OCI-LY1 (cell line): ENCODE data around the gene CDKN2AIPNL.

Experiments used
- H2AFZ ChIP-seq: fragments of 200-600 bp; sonication (generic), shearing (Covaris generic); 2 replicates; pipeline ENCODE4 v1.6.0; 2014; ENCODE audit warnings: antibody characterized with exemption, mild to moderate bottlenecking, low read length
- H3F3A ChIP-seq: fragments of 200-600 bp; sonication (generic), shearing (Covaris generic); 2 replicates; pipeline ENCODE4 v1.6.0; 2014; ENCODE audit warnings: mild to moderate bottlenecking, antibody characterized with exemption, low read length, moderate library complexity; ENCODE audit not compliant: insufficient read depth
- H3K27ac ChIP-seq: fragments of 200-600 bp; sonication (generic); 2 replicates; pipeline ENCODE4 v1.5.1; 2014; ENCODE audit warnings: low read length, mixed run types, mild to moderate bottlenecking, low read depth; ENCODE audit not compliant: poor library complexity, severe bottlenecking
- H3K27me3 ChIP-seq: fragments of 200-600 bp; sonication (generic); 2 replicates; pipeline ENCODE4 v1.6.0; 2014; ENCODE audit warnings: antibody characterized with exemption, mild to moderate bottlenecking, low read length, moderate library complexity; ENCODE audit not compliant: insufficient read depth
- H3K36me3 ChIP-seq: fragments of 200-600 bp; sonication (generic); 2 replicates; pipeline ENCODE4 v1.6.1; 2014; ENCODE audit warnings: mild to moderate bottlenecking, antibody characterized with exemption, low read length, moderate library complexity, mixed read lengths; ENCODE audit not compliant: insufficient read depth
- H3K4me1 ChIP-seq: fragments of 200-600 bp; sonication (generic); 2 replicates; pipeline ENCODE4 v1.5.1; 2014; ENCODE audit warnings: mild to moderate bottlenecking, low read length, moderate library complexity; ENCODE audit not compliant: insufficient read depth, severe bottlenecking
- H3K4me2 ChIP-seq: fragments of 200-600 bp; sonication (generic), shearing (Covaris generic); 2 replicates; pipeline ENCODE4 v1.6.1; 2014; ENCODE audit warnings: low read length
- H3K4me3 ChIP-seq: fragments of 200-600 bp; sonication (generic); 2 replicates; pipeline ENCODE4 v1.5.1; 2014; ENCODE audit warnings: low read length, low read depth, mild to moderate bottlenecking, mixed read lengths; ENCODE audit not compliant: poor library complexity, severe bottlenecking
- H3K79me2 ChIP-seq: fragments of 200-600 bp; shearing (Covaris generic); 2 replicates; pipeline ENCODE4 v1.6.1; 2016; ENCODE audit warnings: mixed run types, low read length, mixed read lengths; ENCODE audit not compliant: insufficient read depth
- H3K9ac ChIP-seq: fragments of 200-600 bp; sonication (generic), shearing (Covaris generic); 2 replicates; pipeline ENCODE4 v1.6.1; 2014; ENCODE audit warnings: mild to moderate bottlenecking, low read length, mixed read lengths
- H3K9me2 ChIP-seq: fragments of 200-600 bp; sonication (generic), shearing (Covaris generic); 2 replicates; pipeline ENCODE4 v1.6.1; 2014; ENCODE audit warnings: low read depth, mild to moderate bottlenecking, low read length, mixed read lengths
- H3K9me3 ChIP-seq: fragments of 200-600 bp; shearing (Covaris generic); 2 replicates; pipeline ENCODE4 v1.6.1; 2014; ENCODE audit warnings: low read length, mixed read lengths
- H4K20me1 ChIP-seq: fragments of 200-600 bp; sonication (generic), shearing (Covaris generic); 2 replicates; pipeline ENCODE4 v1.6.0; 2016; ENCODE audit warnings: mild to moderate bottlenecking, low read length; ENCODE audit not compliant: insufficient read depth
- EZH2 ChIP-seq: fragments of 200-600 bp; sonication (generic), shearing (Covaris generic); IDR thresholded peaks from 2 replicates; pipeline ENCODE4 v1.8.0; 2017; ENCODE audit warnings: borderline replicate concordance, mixed run types, mild to moderate bottlenecking, antibody characterized with exemption, low read length, moderate library complexity, mixed read lengths
- TF ChIP-seq, protein P1 (sequence below): fragments of 200-600 bp; sonication (generic), shearing (Covaris generic); IDR thresholded peaks from 2 replicates; pipeline ENCODE4 v1.5.1; 2017; ENCODE audit warnings: mild to moderate bottlenecking, antibody characterized with exemption, low read length, moderate library complexity, mixed read lengths

Gene CDKN2AIPNL

DNA sequence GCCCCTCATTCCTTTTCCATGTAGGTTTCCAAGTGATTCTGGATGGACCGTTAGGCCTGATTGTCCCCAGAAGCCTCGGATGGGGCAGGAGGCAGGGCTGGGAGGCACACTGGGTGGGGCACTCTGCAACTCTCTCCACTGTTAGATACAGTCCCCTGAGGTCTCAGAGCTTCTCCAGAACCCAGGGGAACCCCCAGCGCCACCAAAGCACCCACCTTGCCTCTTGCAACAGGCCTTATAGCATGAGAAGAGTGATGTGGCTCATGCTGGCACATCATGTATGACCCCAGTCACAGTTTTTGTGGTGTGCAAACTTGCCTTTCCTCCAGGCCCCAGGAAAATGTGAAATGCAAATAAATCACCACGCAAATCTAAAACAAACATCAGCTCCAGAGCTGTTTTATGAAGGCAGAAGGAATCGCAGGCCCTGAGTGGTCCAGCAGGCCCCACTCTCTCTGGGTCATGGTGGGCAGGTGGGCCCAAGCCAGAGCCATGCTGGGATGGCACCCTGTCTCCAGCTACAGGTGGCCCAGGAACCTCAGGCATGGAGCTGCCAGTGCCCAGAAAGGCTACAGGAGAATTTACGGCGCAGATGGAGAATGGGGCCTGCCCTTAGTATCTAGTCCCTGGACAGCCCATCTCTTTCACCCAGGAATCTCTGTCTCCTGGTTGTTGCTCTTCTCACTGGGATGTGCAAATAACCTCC, 36.3 kb upstream of the CDKN2AIPNL start:
- H3F3A ChIP-seq, result no peaks in the 10 kb centered on the region
- no peaks in the 10 kb centered on the region for H3K27me3 ChIP-seq
- TF ChIP-seq, protein P1, sequence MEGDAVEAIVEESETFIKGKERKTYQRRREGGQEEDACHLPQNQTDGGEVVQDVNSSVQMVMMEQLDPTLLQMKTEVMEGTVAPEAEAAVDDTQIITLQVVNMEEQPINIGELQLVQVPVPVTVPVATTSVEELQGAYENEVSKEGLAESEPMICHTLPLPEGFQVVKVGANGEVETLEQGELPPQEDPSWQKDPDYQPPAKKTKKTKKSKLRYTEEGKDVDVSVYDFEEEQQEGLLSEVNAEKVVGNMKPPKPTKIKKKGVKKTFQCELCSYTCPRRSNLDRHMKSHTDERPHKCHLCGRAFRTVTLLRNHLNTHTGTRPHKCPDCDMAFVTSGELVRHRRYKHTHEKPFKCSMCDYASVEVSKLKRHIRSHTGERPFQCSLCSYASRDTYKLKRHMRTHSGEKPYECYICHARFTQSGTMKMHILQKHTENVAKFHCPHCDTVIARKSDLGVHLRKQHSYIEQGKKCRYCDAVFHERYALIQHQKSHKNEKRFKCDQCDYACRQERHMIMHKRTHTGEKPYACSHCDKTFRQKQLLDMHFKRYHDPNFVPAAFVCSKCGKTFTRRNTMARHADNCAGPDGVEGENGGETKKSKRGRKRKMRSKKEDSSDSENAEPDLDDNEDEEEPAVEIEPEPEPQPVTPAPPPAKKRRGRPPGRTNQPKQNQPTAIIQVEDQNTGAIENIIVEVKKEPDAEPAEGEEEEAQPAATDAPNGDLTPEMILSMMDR, result no peak
- no peaks in the 10 kb centered on the region for H3K9me2 ChIP-seq
- peaks cover 3% of the 10 kb centered on the region for H3K4me1 ChIP-seq
- H3K27ac ChIP-seq, result no peak overlapping the region
- H3K4me2 ChIP-seq, result no peak overlapping the region
- no peak overlapping the region for H3K9ac ChIP-seq
- no peaks in the 10 kb centered on the region for H3K79me2 ChIP-seq
- no peaks in the 10 kb centered on the region for H3K36me3 ChIP-seq
- H2AFZ ChIP-seq, result no peak overlapping the region
- H3K9me3 ChIP-seq, result no peaks in the 10 kb centered on the region
- H3K4me3 ChIP-seq, result no peak overlapping the region
- no peaks in the 10 kb centered on the region for H4K20me1 ChIP-seq

DNA sequence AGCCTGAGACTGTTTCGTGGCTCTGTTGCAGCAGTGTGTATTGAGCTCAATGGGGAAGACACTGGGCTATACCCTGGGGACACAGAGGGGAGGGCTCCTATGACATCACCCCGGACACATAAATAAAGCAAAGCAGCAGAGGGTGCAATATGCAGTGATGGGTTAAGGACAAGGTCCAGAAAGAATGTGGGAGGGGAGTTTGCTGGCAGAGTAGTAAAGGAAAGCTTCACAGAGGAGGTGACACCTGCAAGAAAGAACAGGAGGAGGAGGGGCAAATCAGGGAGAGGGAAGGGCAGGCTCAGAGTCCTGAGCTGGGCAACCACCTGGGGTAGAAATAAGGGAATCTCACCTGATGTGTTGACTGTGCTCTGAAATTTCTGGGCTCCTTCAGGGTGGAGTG, 35.3 kb upstream of the CDKN2AIPNL start:
- no peak overlapping the region for H3K4me3 ChIP-seq
- no peak overlapping the region for H2AFZ ChIP-seq
- no peaks in the 10 kb centered on the region for H4K20me1 ChIP-seq
- no peaks in the 10 kb centered on the region for H3F3A ChIP-seq
- no peak overlapping the region for H3K9ac ChIP-seq
- no peaks in the 10 kb centered on the region for H3K27me3 ChIP-seq
- H3K36me3 ChIP-seq, result no peaks in the 10 kb centered on the region
- no peak overlapping the region for H3K27ac ChIP-seq
- H3K4me1 ChIP-seq, result peaks cover 3% of the 10 kb centered on the region
- no peaks in the 10 kb centered on the region for H3K9me2 ChIP-seq
- H3K4me2 ChIP-seq, result no peak overlapping the region
- H3K79me2 ChIP-seq, result no peaks in the 10 kb centered on the region
- no peaks in the 10 kb centered on the region for H3K9me3 ChIP-seq
- TF ChIP-seq EZH2, result no peak
- TF ChIP-seq, protein P1, result no peak

DNA sequence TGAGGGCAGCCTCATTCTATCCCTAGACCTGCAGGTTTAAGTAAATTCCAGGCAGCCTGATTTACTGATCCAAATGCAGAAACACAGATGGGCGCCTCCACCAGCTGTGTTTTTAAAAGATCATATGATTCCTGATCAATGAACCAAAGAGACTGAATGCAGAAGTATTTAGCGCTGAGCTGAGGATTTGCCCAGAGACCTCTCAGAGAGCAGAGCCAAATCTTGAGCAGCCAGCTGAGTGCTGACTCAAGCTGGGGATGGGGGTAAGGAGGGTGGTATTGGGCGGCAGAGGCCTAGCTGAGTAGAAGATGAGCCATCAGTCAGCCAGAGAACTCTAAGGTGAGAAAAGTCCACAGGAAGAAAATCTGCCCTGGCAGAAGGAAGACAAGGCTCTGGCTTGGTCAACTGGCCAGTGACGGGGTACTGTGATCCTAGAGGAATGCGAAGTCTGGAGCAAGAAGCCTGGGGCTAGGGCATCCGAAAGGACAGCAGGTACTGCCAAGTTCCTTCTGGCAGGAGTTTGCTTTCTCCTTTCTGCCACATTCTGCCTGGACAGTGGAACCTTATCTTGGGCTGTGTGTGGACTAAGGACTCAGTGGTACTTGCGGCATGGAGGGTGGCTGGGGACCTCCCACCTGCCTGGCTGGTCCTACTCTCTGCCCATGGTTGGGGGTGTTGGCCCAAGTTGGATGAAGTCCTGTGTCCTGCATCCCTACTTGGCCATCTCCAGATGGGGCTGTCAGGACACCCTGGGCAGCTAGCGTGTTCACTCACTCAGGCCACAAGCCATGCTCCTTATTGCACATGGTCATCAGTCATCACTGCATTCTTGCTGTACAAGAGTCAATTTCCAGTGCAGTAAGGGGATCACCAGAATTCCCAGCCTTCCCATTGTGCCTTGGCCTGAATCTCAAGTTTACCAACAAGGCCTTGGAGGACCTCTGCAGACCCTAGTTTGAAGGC, 34.5 kb upstream of the CDKN2AIPNL start:
- no peaks in the 10 kb centered on the region for H3F3A ChIP-seq
- H3K9ac ChIP-seq, result no peak overlapping the region
- no peaks in the 10 kb centered on the region for H3K9me3 ChIP-seq
- H3K9me2 ChIP-seq, result no peaks in the 10 kb centered on the region
- H3K79me2 ChIP-seq, result no peaks in the 10 kb centered on the region
- H3K4me2 ChIP-seq, result no peak overlapping the region
- no peak overlapping the region for H3K4me3 ChIP-seq
- no peak overlapping the region for H3K27ac ChIP-seq
- H3K27me3 ChIP-seq, result no peaks in the 10 kb centered on the region
- H4K20me1 ChIP-seq, result no peaks in the 10 kb centered on the region
- TF ChIP-seq, protein P1, result no peak
- no peak for TF ChIP-seq EZH2
- H3K4me1 ChIP-seq, result peaks cover 3% of the 10 kb centered on the region
- H3K36me3 ChIP-seq, result no peaks in the 10 kb centered on the region
- H2AFZ ChIP-seq, result no peak overlapping the region
